Neutrophil (primary cell): ENCODE results near the gene PTPRN2.
"Not testable (repeated sequence)": the region's sequence is repeated elsewhere in the genome, so short reads cannot be mapped to it uniquely, and the experiment has no call there.

Experiments used
- H3K27ac ChIP-seq: fragments of 200-600 bp; sonication (generic); 2 replicates; pipeline ENCODE4 v1.5.1; 2016; ENCODE audit warnings: mild to moderate bottlenecking, moderate library complexity
- H3K27me3 ChIP-seq: fragments of 200-600 bp; sonication (generic); 2 replicates; pipeline ENCODE4 v1.6.0; 2016; ENCODE audit warnings: mild to moderate bottlenecking
- H3K36me3 ChIP-seq: fragments of 200-600 bp; sonication (generic); 2 replicates; pipeline ENCODE4 v1.5.1; 2017
- H3K4me1 ChIP-seq, 2 experiments: fragments of 200-600 bp in 1 of 2; sonication (generic) in 1 of 2; 1 replicate in 1 of 2; 2 replicates in 1 of 2; pipeline versions ENCODE4 v1.5.1 to v1.6.1; 2013 to 2016; ENCODE audit warnings: low read depth in 1 of 2, low read length in 1 of 2, mild to moderate bottlenecking in 1 of 2, moderate library complexity in 1 of 2; ENCODE audit not compliant: control insufficient read depth in 1 of 2, insufficient read depth in 1 of 2
- H3K4me3 ChIP-seq, 2 experiments: fragments of 200-600 bp in 1 of 2; sonication (generic) in 1 of 2; 1 replicate in 1 of 2; 2 replicates in 1 of 2; pipeline ENCODE4 v1.5.1; 2013 to 2016; ENCODE audit warnings: low read depth in 1 of 2, low read length in 1 of 2, mild to moderate bottlenecking in 1 of 2, moderate library complexity in 1 of 2
- H3K9me3 ChIP-seq: fragments of 200-600 bp; sonication (generic); 2 replicates; pipeline ENCODE4 v1.5.1; 2016
- TF ChIP-seq, protein P1 (sequence below): fragments of 200-600 bp; sonication (generic); IDR thresholded peaks from 2 replicates; pipeline ENCODE4 v1.5.1; 2016; ENCODE audit warnings: antibody characterized with exemption

The PTPRN2 gene

DNA sequence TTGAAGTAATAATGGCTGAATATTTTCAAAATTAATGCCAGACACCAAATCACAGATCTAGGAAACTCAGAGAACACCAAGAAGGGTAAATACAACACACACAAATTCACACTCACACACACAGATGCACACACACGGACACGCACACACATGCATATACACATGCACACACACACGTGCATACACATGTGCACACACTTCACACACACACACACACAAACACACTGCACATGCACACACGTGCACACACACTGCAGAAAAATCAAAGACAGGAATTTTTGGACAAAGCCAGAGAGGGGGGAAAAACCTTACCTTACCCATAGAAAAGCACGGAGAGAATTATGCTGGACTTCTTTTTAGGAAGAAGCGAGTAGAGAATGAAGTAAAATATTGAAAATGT lies 547.4 kb downstream of the PTPRN2 start:
- Histone ChIP-seq H3K36me3 (no peaks in the 10 kb centered on the region), H3K4me3 (no peak overlapping the region)

DNA sequence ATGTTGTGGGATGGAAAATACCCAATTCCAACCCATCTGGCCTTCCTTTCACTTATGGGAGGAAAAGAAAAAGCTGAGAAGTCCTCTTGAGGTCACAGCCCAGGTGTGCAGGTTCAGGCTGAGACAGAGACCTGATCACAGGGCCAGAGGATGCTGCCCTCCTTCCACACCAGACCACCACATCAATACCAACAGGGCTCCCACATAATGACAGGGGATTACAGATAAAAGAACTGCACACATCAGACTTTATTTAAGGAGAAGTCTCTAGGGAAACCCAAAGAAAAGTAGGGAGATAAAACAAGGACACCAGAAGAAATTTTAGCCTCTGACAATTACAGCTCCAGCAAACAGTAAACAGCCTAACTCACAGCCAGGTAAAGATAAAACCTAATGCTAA lies 548.4 kb downstream of the PTPRN2 start:
- H3K9me3 ChIP-seq = no peaks in the 10 kb centered on the region
- no peaks in the 10 kb centered on the region for H3K36me3 ChIP-seq
- H3K4me3 ChIP-seq = no peak overlapping the region
- H3K4me1 ChIP-seq = no peaks in the 10 kb centered on the region
- no peaks in the 10 kb centered on the region for H3K27me3 ChIP-seq
- H3K27ac ChIP-seq = no peak overlapping the region
- TF ChIP-seq, protein P1, sequence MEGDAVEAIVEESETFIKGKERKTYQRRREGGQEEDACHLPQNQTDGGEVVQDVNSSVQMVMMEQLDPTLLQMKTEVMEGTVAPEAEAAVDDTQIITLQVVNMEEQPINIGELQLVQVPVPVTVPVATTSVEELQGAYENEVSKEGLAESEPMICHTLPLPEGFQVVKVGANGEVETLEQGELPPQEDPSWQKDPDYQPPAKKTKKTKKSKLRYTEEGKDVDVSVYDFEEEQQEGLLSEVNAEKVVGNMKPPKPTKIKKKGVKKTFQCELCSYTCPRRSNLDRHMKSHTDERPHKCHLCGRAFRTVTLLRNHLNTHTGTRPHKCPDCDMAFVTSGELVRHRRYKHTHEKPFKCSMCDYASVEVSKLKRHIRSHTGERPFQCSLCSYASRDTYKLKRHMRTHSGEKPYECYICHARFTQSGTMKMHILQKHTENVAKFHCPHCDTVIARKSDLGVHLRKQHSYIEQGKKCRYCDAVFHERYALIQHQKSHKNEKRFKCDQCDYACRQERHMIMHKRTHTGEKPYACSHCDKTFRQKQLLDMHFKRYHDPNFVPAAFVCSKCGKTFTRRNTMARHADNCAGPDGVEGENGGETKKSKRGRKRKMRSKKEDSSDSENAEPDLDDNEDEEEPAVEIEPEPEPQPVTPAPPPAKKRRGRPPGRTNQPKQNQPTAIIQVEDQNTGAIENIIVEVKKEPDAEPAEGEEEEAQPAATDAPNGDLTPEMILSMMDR = no peak

More for the DNA sequence above, 547.4 kb downstream of the PTPRN2 start:
- Histone ChIP-seq H3K9me3 (no peaks in the 10 kb centered on the region), H3K27me3 (no peaks in the 10 kb centered on the region), H3K4me1 (no peaks in the 10 kb centered on the region), H3K27ac (no peak overlapping the region)
- TF ChIP-seq, protein P1 = no peak

DNA sequence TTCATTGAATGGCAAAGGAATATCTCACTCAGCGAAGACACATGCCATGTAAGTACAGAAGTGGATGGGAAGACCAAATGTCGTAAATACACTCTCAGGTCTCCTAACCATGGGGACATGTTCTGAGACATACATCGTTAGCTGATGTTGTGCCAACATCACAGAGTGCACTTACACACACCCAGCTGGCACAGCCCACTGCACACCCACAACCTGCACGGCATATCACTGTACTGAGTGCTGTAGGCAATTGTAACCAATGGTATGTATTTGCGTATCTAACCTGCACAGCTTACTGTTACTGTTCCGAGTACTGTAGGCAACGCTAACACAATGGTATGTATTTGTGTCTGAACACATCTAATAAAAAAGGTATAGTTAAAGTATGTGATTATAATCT lies 550.4 kb downstream of the PTPRN2 start:
- no peak overlapping the region for H3K4me3 ChIP-seq
- no peak overlapping the region for H3K27ac ChIP-seq
- no peaks in the 10 kb centered on the region for H3K4me1 ChIP-seq
- no peaks in the 10 kb centered on the region for H3K27me3 ChIP-seq
- no peaks in the 10 kb centered on the region for H3K9me3 ChIP-seq
- TF ChIP-seq, protein P1 = no peak
- H3K36me3 ChIP-seq = no peaks in the 10 kb centered on the region

DNA sequence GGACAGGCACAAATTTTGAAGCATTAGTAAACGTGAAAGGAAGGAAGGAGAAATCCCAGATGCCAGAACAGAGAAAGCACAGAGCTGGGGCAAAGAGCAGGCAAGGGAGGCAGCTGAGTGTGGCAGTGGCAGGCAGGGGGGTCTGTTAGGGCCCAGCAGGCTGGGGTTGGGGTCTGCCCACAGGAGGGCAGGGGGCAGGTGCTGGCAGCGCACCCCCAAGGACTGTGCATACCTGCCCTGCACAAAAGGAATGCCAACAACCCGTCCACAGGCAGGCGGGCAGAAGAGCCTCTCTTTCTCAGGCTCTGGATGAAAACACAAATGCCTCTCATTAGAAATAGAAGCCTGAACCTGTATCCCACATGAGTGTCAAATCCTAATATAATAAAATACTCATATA lies 552.3 kb downstream of the PTPRN2 start:
- TF ChIP-seq, protein P1 = no peak
- Histone ChIP-seq H3K4me1 (no peaks in the 10 kb centered on the region), H3K9me3 (no peaks in the 10 kb centered on the region), H3K36me3 (no peaks in the 10 kb centered on the region), H3K4me3 (no peak overlapping the region), H3K27me3 (peaks cover 5% of the 10 kb centered on the region), H3K27ac (no peak overlapping the region)

DNA sequence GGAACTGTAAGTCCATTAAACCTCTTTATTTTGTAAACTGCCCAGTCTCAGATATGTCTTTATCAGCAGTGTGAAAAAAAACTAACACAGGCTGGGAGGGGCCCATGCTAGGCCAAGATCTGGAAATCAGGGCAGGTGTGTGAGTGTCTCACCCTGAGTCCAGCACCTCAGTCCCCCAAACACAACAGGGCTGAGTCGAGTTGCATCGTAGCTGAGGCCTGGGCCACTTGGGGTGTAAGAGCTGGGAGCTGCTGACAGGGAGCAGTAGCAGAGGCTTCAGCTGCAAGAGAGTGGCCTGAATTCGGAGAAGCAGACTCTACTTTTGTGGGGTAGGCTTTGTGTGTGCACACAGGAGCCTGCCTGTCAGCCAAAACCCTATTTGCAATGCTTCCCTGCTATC lies 553.1 kb downstream of the PTPRN2 start:
- no peak overlapping the region for H3K27ac ChIP-seq
- peaks cover 5% of the 10 kb centered on the region for H3K27me3 ChIP-seq
- H3K36me3 ChIP-seq = no peaks in the 10 kb centered on the region
- TF ChIP-seq, protein P1 = no peak
- H3K4me3 ChIP-seq = no peak overlapping the region
- no peaks in the 10 kb centered on the region for H3K4me1 ChIP-seq
- no peaks in the 10 kb centered on the region for H3K9me3 ChIP-seq

DNA sequence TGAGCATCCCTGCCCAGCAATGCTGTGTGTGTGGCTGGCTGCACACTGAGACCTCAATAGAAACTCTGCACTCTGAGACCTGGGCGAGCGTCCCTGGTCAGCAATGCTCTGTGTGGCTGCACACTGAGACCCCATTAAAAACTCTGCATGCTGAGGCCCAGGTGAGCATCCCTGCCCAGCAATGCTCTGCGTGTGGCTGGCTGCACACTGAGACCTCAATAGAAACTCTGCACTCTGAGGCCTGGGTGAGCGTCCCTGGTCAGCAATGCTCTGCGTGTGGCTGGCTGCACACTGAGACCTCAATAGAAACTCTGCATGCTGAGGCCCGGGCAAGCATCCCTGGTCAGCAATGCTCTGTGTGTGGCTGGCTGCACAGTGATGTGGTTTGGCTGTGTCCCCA lies 553.7 kb downstream of the PTPRN2 start:
- not testable (repeated sequence) for H3K36me3 ChIP-seq, H3K4me3 ChIP-seq, H3K27ac ChIP-seq, H3K4me1 ChIP-seq, H3K27me3 ChIP-seq, H3K9me3 ChIP-seq
